Measurements from ENCODE around the gene HECTD4.

The HECTD4 gene

DNA sequence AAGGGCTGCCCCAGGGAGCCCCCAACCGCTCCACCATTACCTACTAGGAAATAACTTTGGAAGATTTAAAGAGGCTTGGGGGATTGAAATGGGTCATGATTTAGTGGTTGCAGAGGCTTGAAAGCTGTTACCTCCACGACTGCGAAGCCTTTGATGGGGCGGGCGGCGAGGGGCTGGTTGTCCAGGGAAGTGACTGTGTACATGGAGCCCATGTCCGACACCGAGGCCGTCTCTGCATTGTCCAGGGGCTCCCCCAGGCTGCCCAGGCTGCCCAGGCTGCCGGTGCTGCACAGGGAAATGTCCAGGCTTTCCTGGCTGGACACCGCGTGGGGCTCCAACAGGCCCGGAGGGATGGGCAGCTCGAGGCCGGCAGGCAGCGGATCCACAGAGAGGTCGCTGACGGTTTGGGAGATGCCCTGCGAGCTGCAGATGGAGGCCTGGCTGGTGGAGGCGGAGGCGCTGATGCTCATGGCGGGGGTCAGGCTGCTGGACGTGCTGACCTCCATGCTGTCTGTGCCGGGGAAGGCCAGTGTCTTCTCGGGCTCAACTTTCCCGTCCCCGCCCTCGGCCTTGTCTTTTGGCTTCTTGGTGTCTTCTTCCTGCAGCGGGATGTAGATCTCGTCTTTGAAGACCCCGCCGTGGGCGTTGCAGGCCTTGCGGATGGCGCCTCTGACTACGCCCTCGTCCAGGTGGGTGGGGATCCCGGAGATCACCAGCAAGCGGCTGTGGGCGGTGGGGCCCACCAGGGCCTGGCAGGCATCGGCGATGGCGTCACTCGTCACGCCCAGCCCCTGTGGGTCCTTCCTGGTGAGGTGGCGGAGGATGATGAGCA is 198.0 kb downstream of the HECTD4 start:
- POLR2A ChIA-PET, result no interaction called here
- CTCF ChIA-PET, result no interaction called here
- DNase-seq (ENCODE audit: extremely low spot score), result no peak
- no peak for TF ChIP-seq ZNF384 (IDR thresholded peaks at IDR 0.05)
- no peak for TF ChIP-seq ARNT (IDR thresholded peaks at IDR 0.05)
- no peak for TF ChIP-seq TARDBP (IDR thresholded peaks at IDR 0.05)
- TF ChIP-seq FOXA1 (IDR thresholded peaks at IDR 0.05), result no peak
- no peak for TF ChIP-seq FOXM1 (IDR thresholded peaks at IDR 0.05; ENCODE audit: borderline replicate concordance)
- no peak for TF ChIP-seq NFRKB (IDR thresholded peaks at IDR 0.05)

DNA sequence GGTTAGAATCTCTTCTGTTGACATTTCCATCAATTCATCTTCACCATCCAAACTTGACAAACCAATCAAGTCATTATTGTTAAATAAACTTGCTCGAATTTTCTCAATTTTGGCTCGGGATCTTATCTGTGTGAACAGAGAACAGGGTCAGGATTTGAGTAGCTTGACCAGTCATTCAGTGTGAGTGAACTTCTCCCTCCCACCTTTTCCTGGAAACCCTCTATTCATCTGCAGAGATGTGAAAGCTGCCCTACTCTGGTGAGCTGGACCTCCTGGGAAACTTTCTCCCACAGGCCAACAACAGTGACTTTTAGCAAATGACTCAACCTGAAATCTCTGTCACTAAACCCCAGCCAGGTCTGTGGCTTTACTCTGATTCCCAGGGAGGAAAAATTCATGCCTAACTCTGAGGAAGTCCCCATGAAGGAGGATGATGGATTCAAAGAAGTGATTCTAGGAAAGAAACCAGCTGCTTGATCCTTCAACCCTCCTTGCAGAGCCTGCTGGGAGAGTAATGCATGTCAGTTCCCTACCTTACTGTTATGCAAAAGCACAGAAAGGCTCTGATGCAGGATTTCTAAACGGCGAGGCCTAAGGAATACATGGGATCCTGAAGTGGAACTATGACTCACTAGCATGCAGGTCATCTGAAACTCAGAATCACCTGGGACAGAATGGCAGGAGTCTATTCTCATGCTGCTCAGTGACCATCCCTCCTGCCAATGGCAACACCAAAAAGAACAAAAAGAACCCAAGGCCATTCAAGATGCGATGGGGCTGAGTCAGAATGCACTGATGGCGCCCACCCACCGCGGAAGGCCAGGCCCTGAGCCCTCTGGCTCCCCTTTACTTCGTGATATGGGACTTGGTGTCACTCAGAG is 198.8 kb downstream of the HECTD4 start:
- TF ChIP-seq L3MBTL2 (conservative IDR thresholded peaks at IDR 0.05), result no peak
- TF ChIP-seq FOXM1 (IDR thresholded peaks at IDR 0.05; ENCODE audit: borderline replicate concordance), result no peak
- no peak for TF ChIP-seq FOXA1 (IDR thresholded peaks at IDR 0.05)
- no peak for TF ChIP-seq BHLHE40 (IDR thresholded peaks at IDR 0.05; ENCODE audit: borderline replicate concordance)
- TF ChIP-seq SUZ12 (IDR thresholded peaks at IDR 0.05), result no peak
- TF ChIP-seq HDGF (IDR thresholded peaks at IDR 0.05; ENCODE audit: borderline replicate concordance), result no peak
- TF ChIP-seq, protein P1, sequence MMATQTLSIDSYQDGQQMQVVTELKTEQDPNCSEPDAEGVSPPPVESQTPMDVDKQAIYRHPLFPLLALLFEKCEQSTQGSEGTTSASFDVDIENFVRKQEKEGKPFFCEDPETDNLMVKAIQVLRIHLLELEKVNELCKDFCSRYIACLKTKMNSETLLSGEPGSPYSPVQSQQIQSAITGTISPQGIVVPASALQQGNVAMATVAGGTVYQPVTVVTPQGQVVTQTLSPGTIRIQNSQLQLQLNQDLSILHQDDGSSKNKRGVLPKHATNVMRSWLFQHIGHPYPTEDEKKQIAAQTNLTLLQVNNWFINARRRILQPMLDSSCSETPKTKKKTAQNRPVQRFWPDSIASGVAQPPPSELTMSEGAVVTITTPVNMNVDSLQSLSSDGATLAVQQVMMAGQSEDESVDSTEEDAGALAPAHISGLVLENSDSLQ (IDR thresholded peaks at IDR 0.05), result no peak
- CTCF ChIA-PET, result no interaction called here
- POLR2A ChIA-PET, result no interaction called here
- DNase-seq (ENCODE audit: extremely low spot score), result no peak

DNA sequence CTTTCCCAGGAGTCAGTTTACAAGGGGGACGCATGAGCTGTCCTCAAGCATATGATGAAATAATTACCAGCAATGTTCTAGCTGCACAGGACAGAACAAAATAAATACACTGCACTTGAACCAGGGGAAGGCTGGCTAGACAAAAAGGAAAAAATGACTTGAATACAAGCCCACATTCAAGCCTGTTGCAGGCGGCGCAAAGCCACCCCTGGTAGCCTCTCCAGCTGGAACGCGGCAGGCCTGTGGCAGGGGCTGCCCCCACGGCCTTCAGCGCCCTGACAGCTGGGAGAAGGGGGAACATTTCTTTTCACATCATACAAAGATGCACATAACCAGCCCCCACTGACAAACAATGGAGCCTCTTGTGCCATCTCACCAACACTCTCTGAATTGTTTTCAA is 199.7 kb downstream of the HECTD4 start:
- POLR2A ChIA-PET, result no interaction called here
- no peak for DNase-seq (ENCODE audit: extremely low spot score)
- TF ChIP-seq FOXM1 (IDR thresholded peaks at IDR 0.05; ENCODE audit: borderline replicate concordance), result no peak
- no peak for TF ChIP-seq TARDBP (IDR thresholded peaks at IDR 0.05)
- no peak for TF ChIP-seq SP1 (IDR thresholded peaks at IDR 0.05)
- no peak for TF ChIP-seq ELF4 (IDR thresholded peaks at IDR 0.05)
- TF ChIP-seq HDGF (IDR thresholded peaks at IDR 0.05; ENCODE audit: borderline replicate concordance), result no peak
- TF ChIP-seq BHLHE40 (IDR thresholded peaks at IDR 0.05; ENCODE audit: borderline replicate concordance), result no peak
- TF ChIP-seq, protein P1 (IDR thresholded peaks at IDR 0.05), result no peak
- TF ChIP-seq LEF1 (IDR thresholded peaks at IDR 0.05; ENCODE audit: borderline replicate concordance), result no peak
- TF ChIP-seq ZNF384 (IDR thresholded peaks at IDR 0.05), result no peak
- TF ChIP-seq SUZ12 (IDR thresholded peaks at IDR 0.05), result no peak
- no peak for TF ChIP-seq FOXK2 (IDR thresholded peaks at IDR 0.05)
- TF ChIP-seq L3MBTL2 (conservative IDR thresholded peaks at IDR 0.05), result no peak
- TF ChIP-seq NFRKB (IDR thresholded peaks at IDR 0.05), result no peak
- TF ChIP-seq ARNT (IDR thresholded peaks at IDR 0.05), result no peak
- TF ChIP-seq CTBP1 (IDR thresholded peaks at IDR 0.05; ENCODE audit: borderline replicate concordance), result no peak
- no peak for TF ChIP-seq FOXA1 (IDR thresholded peaks at IDR 0.05)
- CTCF ChIA-PET, result no interaction called here

DNA sequence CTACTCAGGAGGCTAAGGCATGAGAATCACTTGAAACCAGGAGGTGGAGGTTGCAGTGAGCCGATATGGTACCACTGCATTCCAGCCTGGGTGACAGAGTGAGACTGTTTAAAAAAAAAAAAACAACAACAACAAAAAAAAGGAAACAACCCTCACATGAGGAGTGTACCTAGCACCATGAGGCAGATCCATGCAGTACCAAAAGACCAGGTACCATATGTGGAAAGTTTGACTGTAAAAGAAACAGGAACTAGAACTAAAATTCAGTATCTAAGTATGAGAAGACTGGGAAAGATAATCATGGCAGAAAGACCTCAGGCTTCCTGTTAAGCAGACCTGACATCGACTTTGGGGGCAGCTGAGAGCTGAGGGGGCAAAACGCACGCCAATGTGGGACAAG is 201.8 kb downstream of the HECTD4 start:
- CTCF ChIA-PET, result no interaction called here
- TF ChIP-seq HDGF (IDR thresholded peaks at IDR 0.05; ENCODE audit: borderline replicate concordance), result no peak
- TF ChIP-seq BHLHE40 (IDR thresholded peaks at IDR 0.05; ENCODE audit: borderline replicate concordance), result no peak
- TF ChIP-seq SP1 (IDR thresholded peaks at IDR 0.05), result no peak
- no peak for TF ChIP-seq LEF1 (IDR thresholded peaks at IDR 0.05; ENCODE audit: borderline replicate concordance)
- no peak for TF ChIP-seq CTBP1 (IDR thresholded peaks at IDR 0.05; ENCODE audit: borderline replicate concordance)
- TF ChIP-seq FOXA1 (IDR thresholded peaks at IDR 0.05), result no peak
- no peak for TF ChIP-seq ELF4 (IDR thresholded peaks at IDR 0.05)
- TF ChIP-seq FOXK2 (IDR thresholded peaks at IDR 0.05), result no peak
- no peak for TF ChIP-seq ARNT (IDR thresholded peaks at IDR 0.05)
- no peak for TF ChIP-seq ZNF384 (IDR thresholded peaks at IDR 0.05)
- TF ChIP-seq, protein P1 (IDR thresholded peaks at IDR 0.05), result no peak
- no peak for TF ChIP-seq NFRKB (IDR thresholded peaks at IDR 0.05)
- no peak for TF ChIP-seq SUZ12 (IDR thresholded peaks at IDR 0.05)
- no peak for TF ChIP-seq FOXM1 (IDR thresholded peaks at IDR 0.05; ENCODE audit: borderline replicate concordance)
- no peak for TF ChIP-seq TARDBP (IDR thresholded peaks at IDR 0.05)
- no peak for TF ChIP-seq L3MBTL2 (conservative IDR thresholded peaks at IDR 0.05)

DNA sequence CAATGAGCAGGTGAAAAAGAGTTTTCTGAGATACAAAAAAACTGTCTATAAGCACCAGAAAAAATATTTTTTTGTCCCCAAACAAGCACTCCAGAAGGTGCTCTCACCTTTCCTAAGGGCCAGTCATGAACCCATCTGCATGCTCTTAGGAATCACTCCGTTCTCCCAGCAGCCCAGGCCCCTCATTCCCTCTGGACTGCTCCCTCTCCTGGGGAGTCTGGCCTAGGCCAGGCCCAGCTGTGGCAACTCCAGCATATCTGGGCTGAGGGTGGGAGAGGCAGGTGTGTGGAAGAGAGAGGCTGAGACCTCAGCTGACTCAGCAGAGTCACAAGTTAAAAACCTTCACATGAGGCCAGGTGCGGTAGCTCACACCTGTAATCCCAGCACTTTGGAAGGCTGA is 202.3 kb downstream of the HECTD4 start:
- ChIA-PET POLR2A (no interaction called here), CTCF (no interaction called here)
- no peak for DNase-seq (ENCODE audit: extremely low spot score)
- TF ChIP-seq, protein P1 (IDR thresholded peaks at IDR 0.05), result no peak
- TF ChIP-seq ELF4 (IDR thresholded peaks at IDR 0.05) (no peak), ARNT (IDR thresholded peaks at IDR 0.05) (no peak), SP1 (IDR thresholded peaks at IDR 0.05) (no peak), SUZ12 (IDR thresholded peaks at IDR 0.05) (no peak), FOXA1 (IDR thresholded peaks at IDR 0.05) (no peak), HDGF (IDR thresholded peaks at IDR 0.05; ENCODE audit: borderline replicate concordance) (no peak), NFRKB (IDR thresholded peaks at IDR 0.05) (no peak)

More for the DNA sequence above, 201.8 kb downstream of the HECTD4 start:
- DNase-seq (ENCODE audit: extremely low spot score), result no peak
- POLR2A ChIA-PET, result no interaction called here

All from HEK293T (cell line).